GM12875 (cell line): Measurements from ENCODE around the gene CLEC4F.
"Not testable (repeated sequence)": the region's sequence is repeated elsewhere in the genome, so short reads cannot be mapped to it uniquely, and the experiment has no call there.

Experiments used
- H3K4me3 ChIP-seq: one replicate; pipeline ENCODE4 v1.5.1; 2011; ENCODE audit warnings: low read depth, low read length, control low read depth
- CTCF ChIP-seq: IDR thresholded peaks from 2 replicates; pipeline ENCODE4 v1.5.1; 2011; ENCODE audit warnings: low read depth, mild to moderate bottlenecking, control low read depth, inconsistent platforms, low read length, moderate library complexity, borderline replicate concordance; ENCODE audit not compliant: insufficient read depth

Gene CLEC4F

GRCh38 chr2:70807828-70808118 lies 12.6 kb downstream of the CLEC4F start:
- no peak for TF ChIP-seq CTCF
- H3K4me3 ChIP-seq: no peak overlapping the region

GRCh38 chr2:70807102-70807827 lies 13.1 kb downstream of the CLEC4F start:
- no peak overlapping the region for H3K4me3 ChIP-seq
- no peak for TF ChIP-seq CTCF

GRCh38 chr2:70806620-70807019 lies 13.8 kb downstream of the CLEC4F start:
- no peak for TF ChIP-seq CTCF
- H3K4me3 ChIP-seq: no peak overlapping the region

- TF ChIP-seq CTCF: no peak
- H3K4me3 ChIP-seq: no peak overlapping the region
These were observed 14.4 kb downstream of the CLEC4F start for GRCh38 chr2:70806013-70806412.

- no peak for TF ChIP-seq CTCF
- no peak overlapping the region for H3K4me3 ChIP-seq
These were observed 18.7 kb downstream of the CLEC4F start for GRCh38 chr2:70801607-70802263.

- no peak for TF ChIP-seq CTCF
- no peak overlapping the region for H3K4me3 ChIP-seq
These were observed 20.7 kb downstream of the CLEC4F start for GRCh38 chr2:70799706-70800105.

- H3K4me3 ChIP-seq: not testable (repeated sequence)
These were observed 22.4 kb downstream of the CLEC4F start for GRCh38 chr2:70797996-70798395.
